Endothelial cell of umbilical vein (primary cell): ENCODE data around the gene ARHGEF10L. TPM values are rescaled to one million over a fixed set of nuclear protein-coding genes. Genes with fewer than 3 reads are reported as not detected.

Experiments
- BruUV-seq: library from RNA; stranded (reverse); fragments of 400-500 nt; replicated peaks from 2 replicates; lab custom pipeline; 2021; lab: Mats Ljungman, UMichigan
- CTCF ChIA-PET: fragments of 300-600, 350-600 bp; sonication (Branson Sonifier 250); formaldehyde crosslinking; loops from one replicate; lab custom pipeline; 2021; ENCODE audit warnings: antibody characterized with exemption, inconsistent platforms; lab: Charles Lee
- POLR2A ChIA-PET: fragments of 300-600, 350-600 bp; sonication (Branson Sonifier 250); formaldehyde crosslinking; loops from one replicate; lab custom pipeline; 2021; ENCODE audit warnings: antibody characterized with exemption, inconsistent platforms; lab: Charles Lee
- DNase-seq: peaks from one replicate; pipeline ENCODE4 v3.0.0-alpha.2; 2011; ENCODE audit warnings: low read depth, low spot score
- FAIRE-seq: peaks from 2 replicates; lab custom pipeline; 2011; peaks lifted over from hg19 to GRCh38; lab: Jason Lieb, UNC
- H2AFZ ChIP-seq: 2 replicates; pipeline ENCODE4 v1.6.0; 2012; ENCODE audit warnings: low read depth, low read length, control low read depth, inconsistent platforms
- H3K27ac ChIP-seq: 2 replicates; pipeline ENCODE4 v1.5.1; 2011; ENCODE audit warnings: low read depth, mild to moderate bottlenecking, control low read depth, low read length, moderate library complexity; ENCODE audit not compliant: insufficient read depth
- H3K27me3 ChIP-seq, 2 experiments: 2 replicates each; pipeline versions ENCODE4 v1.6.0 to v1.6.1; 2011; ENCODE audit warnings: low read length in 2 of 2, mixed read lengths in 1 of 2; ENCODE audit not compliant: control insufficient read depth in 2 of 2, insufficient read depth in 2 of 2
- H3K36me3 ChIP-seq, 2 experiments: 2 replicates in 1 of 2; 3 replicates in 1 of 2; pipeline ENCODE4 v1.5.1; 2011; ENCODE audit warnings: low read length in 2 of 2, mild to moderate bottlenecking in 1 of 2, moderate library complexity in 1 of 2; ENCODE audit not compliant: control insufficient read depth in 2 of 2, insufficient read depth in 2 of 2; ENCODE audit errors: extremely low read depth in 1 of 2
- H3K4me1 ChIP-seq: 3 replicates; pipeline ENCODE4 v1.5.1; 2011; ENCODE audit warnings: mild to moderate bottlenecking, low read length; ENCODE audit not compliant: control insufficient read depth, insufficient read depth; ENCODE audit errors: extremely low read depth
- H3K4me2 ChIP-seq: 2 replicates; pipeline ENCODE4 v1.6.1; 2011; ENCODE audit warnings: low read length, control low read depth, mixed read lengths; ENCODE audit not compliant: insufficient read depth
- H3K4me3 ChIP-seq, 3 experiments: fragments of 200-600 bp in 1 of 3; sonication (generic), shearing (Covaris generic) in 1 of 3; replicated peaks in 1 of 3; 2 replicates each; pipeline ENCODE4 v1.5.1; 2011 to 2016; ENCODE audit warnings: control low read depth in 3 of 3, low read length in 3 of 3, mild to moderate bottlenecking in 2 of 3, inconsistent platforms in 1 of 3, low read depth in 1 of 3, moderate library complexity in 1 of 3; ENCODE audit not compliant: insufficient read depth in 1 of 3
- H3K79me2 ChIP-seq: 2 replicates; pipeline ENCODE4 v1.6.0; 2012; ENCODE audit warnings: low read length, inconsistent platforms; ENCODE audit not compliant: control insufficient read depth, insufficient read depth
- H3K9ac ChIP-seq: replicated peaks from 2 replicates; pipeline ENCODE3; 2011; ENCODE audit warnings: low read length, control low read depth; ENCODE audit not compliant: insufficient read depth; ENCODE audit errors: extremely low read depth
- H3K9me1 ChIP-seq: replicated peaks from 3 replicates; pipeline ENCODE4 v1.6.0; 2011; ENCODE audit warnings: mild to moderate bottlenecking, low read length; ENCODE audit not compliant: control insufficient read depth, insufficient read depth; ENCODE audit errors: extremely low read depth
- H3K9me3 ChIP-seq: replicated peaks from 2 replicates; pipeline ENCODE4 v1.5.1; 2012; ENCODE audit warnings: low read length, inconsistent platforms; ENCODE audit not compliant: control insufficient read depth, insufficient read depth
- H4K20me1 ChIP-seq: replicated peaks from 2 replicates; pipeline ENCODE3; 2011; ENCODE audit warnings: mild to moderate bottlenecking, low read length; ENCODE audit not compliant: control insufficient read depth, insufficient read depth; ENCODE audit errors: extremely low read depth
- CTCF ChIP-seq, 2 donors: IDR thresholded peaks; 1 replicate in 1 of 2; 2 replicates in 1 of 2; pipeline ENCODE4 v1.5.1; 2011; ENCODE audit warnings: low read length in 2 of 2, mild to moderate bottlenecking in 2 of 2, moderate library complexity in 2 of 2, control low read depth in 1 of 2, inconsistent platforms in 1 of 2, low read depth in 1 of 2; ENCODE audit not compliant: insufficient read depth in 1 of 2; ENCODE audit errors: extremely low read depth in 1 of 2
- EZH2 ChIP-seq: IDR thresholded peaks from 2 replicates; pipeline ENCODE4 v1.6.1; 2012; ENCODE audit warnings: borderline replicate concordance, low read depth, mild to moderate bottlenecking, moderate library complexity, low read length, inconsistent platforms; ENCODE audit not compliant: severe bottlenecking
- FOS ChIP-seq: IDR thresholded peaks from 2 replicates; pipeline ENCODE4 v1.6.1; 2011; ENCODE audit warnings: mild to moderate bottlenecking, low read length, moderate library complexity, borderline replicate concordance; ENCODE audit not compliant: insufficient read depth
- GATA2 ChIP-seq: IDR thresholded peaks from 2 replicates; pipeline ENCODE4 v1.7.0; 2011; ENCODE audit warnings: low read depth, mild to moderate bottlenecking, moderate library complexity, mixed read lengths, low read length; ENCODE audit not compliant: insufficient read length, insufficient read depth
- JUN ChIP-seq: IDR thresholded peaks from 2 replicates; pipeline ENCODE4 v1.6.1; 2011; ENCODE audit warnings: borderline replicate concordance, low read depth; ENCODE audit not compliant: insufficient read length, insufficient read depth
- MAX ChIP-seq: IDR thresholded peaks from 2 replicates; pipeline ENCODE4 v1.6.1; 2011; ENCODE audit not compliant: insufficient read depth, insufficient read length
- MYC ChIP-seq: IDR thresholded peaks from one replicate; pipeline ENCODE4 v1.6.1; 2011; ENCODE audit warnings: mild to moderate bottlenecking, low read depth, low read length
- POLR2A ChIP-seq: IDR thresholded peaks from 2 replicates; pipeline ENCODE4 v1.6.1; 2012; ENCODE audit warnings: low read depth, mild to moderate bottlenecking, control low read depth, low read length
- POLR2AphosphoS5 ChIP-seq: IDR thresholded peaks from 2 replicates; pipeline ENCODE4 v1.6.1; 2012; ENCODE audit warnings: low read depth, mild to moderate bottlenecking, control low read depth, low read length, moderate library complexity; ENCODE audit not compliant: insufficient read depth
- dilution Hi-C: fragments of 300-500 bp; cut with MboI; formaldehyde crosslinking; loops from one replicate; pipeline ENCODE4 v1.15.0; 2019; ENCODE audit warnings: low sequenced_read_pairs; ENCODE audit not compliant: extremely low pct_ligation_motif_present
- intact Hi-C: fragments of 100-400 bp; cut with micrococcal nuclease; formaldehyde crosslinking; loops from one replicate; pipeline ENCODE4 v1.10.0; 2022
- polyA plus RNA-seq, 4 experiments: library from polyadenylated mRNA; depleted of rRNA in 3 of 4; stranded (reverse) in 3 of 4; unstranded in 1 of 4; fragments of >200 nt; gene quantifications; 2 replicates each; pipeline versions ENCODE4 v1.2.1 to v1.2.3, GENCODE V29; 2011 to 2012; ENCODE audit warnings: missing spikeins in 1 of 4
- total RNA-seq: library from RNA; stranded (reverse); gene quantifications from 2 replicates; pipeline ENCODE4 v1.2.3, GENCODE V29; 2021

The ARHGEF10L gene
- total and polyA plus RNA-seq, 2 donors (not counting 3 experiments of a cell fraction or from before 2014, with no cell fraction given), result 1.9 to 5.2 TPM

GRCh38 chr1:17579951-17580939, 40.7 kb downstream of the ARHGEF10L start:
- Histone ChIP-seq H3K27me3 (no peaks in the 10 kb centered on the region), H3K79me2 (no peaks in the 10 kb centered on the region), H3K4me3 (no peak overlapping the region), H3K9me3 (no peaks in the 10 kb centered on the region), H3K9ac (no peak overlapping the region), H3K4me1 (no peaks in the 10 kb centered on the region), H3K4me2 (no peak overlapping the region), H3K27ac (no peak overlapping the region), H2AFZ (no peak overlapping the region), H3K9me1 (no peaks in the 10 kb centered on the region), H4K20me1 (no peaks in the 10 kb centered on the region), H3K36me3 (no peaks in the 10 kb centered on the region)
- no TSS peak for BruUV-seq
- ChIA-PET CTCF (interaction anchor here (1.2 kb wide), 1 partner anchor 78 kb away, joined by 4 read pairs; no protein-coding TSS in a partner anchor), POLR2A (no interaction called here)
- TF ChIP-seq EZH2, result no peak
- no peak for TF ChIP-seq FOS
- no peak for TF ChIP-seq GATA2
- TF ChIP-seq POLR2A, result no peak
- no peak for TF ChIP-seq POLR2AphosphoS5
- TF ChIP-seq JUN, result no peak
- no peak for TF ChIP-seq CTCF (IDR thresholded peaks at IDR 0.05; ENCODE audit: extremely low read depth in 1 of 2, insufficient read depth in 1 of 2, low read depth in 1 of 2, low read length in 2 of 2)
- TF ChIP-seq MYC, result no peak
- TF ChIP-seq MAX, result no peak
- no peak for DNase-seq
- no peak for FAIRE-seq
- dilution Hi-C loops, result no loop called here
- intact Hi-C loops, result no loop called here
